Astrocyte of the cerebellum (primary cell): Measurements from ENCODE around the gene LDB2.
"Not testable (repeated sequence)": the region's sequence is repeated elsewhere in the genome, so short reads cannot be mapped to it uniquely, and the experiment has no call there.

ENCODE experiments used
- DNase-seq: peaks from one replicate; pipeline ENCODE4 v3.0.0-alpha.2; 2011; ENCODE audit warnings: low read depth
- H3K4me3 ChIP-seq: 2 replicates; pipeline ENCODE4 v1.5.1; 2011; ENCODE audit warnings: mild to moderate bottlenecking, low read depth, low read length, moderate library complexity
- CTCF ChIP-seq: IDR thresholded peaks from 2 replicates; pipeline ENCODE4 v1.5.1; 2012; ENCODE audit warnings: low read length, low read depth, moderate library complexity, mild to moderate bottlenecking; ENCODE audit errors: missing control alignments
- in situ Hi-C: cut with HindIII; loops from 2 replicates; pipeline ENCODE4 v1.10.0; 2017; ENCODE audit warnings: low sequenced_read_pairs

Gene LDB2

GRCh38 chr4:16530688-16531635 lies 367.5 kb downstream of the LDB2 start:
- DNase-seq: no peak
- TF ChIP-seq CTCF: no peak
- no peak overlapping the region for H3K4me3 ChIP-seq
- in situ Hi-C loops: no loop called here

- H3K4me3 ChIP-seq: no peak overlapping the region
- TF ChIP-seq CTCF: no peak
- no peak for DNase-seq
- in situ Hi-C loops: no loop called here
Observed at GRCh38 chr4:16524911-16525554, 373.4 kb downstream of the LDB2 start.

GRCh38 chr4:16524406-16524805 lies 374.0 kb downstream of the LDB2 start:
- DNase-seq: no peak
- H3K4me3 ChIP-seq: no peak overlapping the region
- in situ Hi-C loops: no loop called here
- TF ChIP-seq CTCF: no peak

GRCh38 chr4:16523526-16523925 lies 374.9 kb downstream of the LDB2 start:
- in situ Hi-C loops, DNase-seq, H3K4me3 ChIP-seq: not testable (repeated sequence)

GRCh38 chr4:16521156-16521915 lies 377.1 kb downstream of the LDB2 start:
- in situ Hi-C loops: no loop called here
- no peak overlapping the region for H3K4me3 ChIP-seq
- DNase-seq: no peak
- no peak for TF ChIP-seq CTCF

- peak; percentile 44 for DNase-seq
- in situ Hi-C loops: no loop called here
- H3K4me3 ChIP-seq: no peak overlapping the region
- TF ChIP-seq CTCF: peak; percentile 41
Observed at GRCh38 chr4:16516796-16517439, 381.5 kb downstream of the LDB2 start.
